Measurements from ENCODE around the gene DNAJC4.

Gene DNAJC4

GRCh38 chr11:64229090-64229743, 1.1 kb upstream of the DNAJC4 start:
- no peak for DNase-seq (ENCODE audit: low read depth in 3 of 3)

GRCh38 chr11:64229744-64230170, 591 bp upstream of the DNAJC4 start:
- no peak for DNase-seq (ENCODE audit: low read depth in 3 of 3)

GRCh38 chr11:64230985-64231365, 627 bp downstream of the DNAJC4 start:
- no peak for DNase-seq (ENCODE audit: low read depth in 3 of 3)

GRCh38 chr11:64231546-64231945, 1.2 kb downstream of the DNAJC4 start:
- DNase-seq (ENCODE audit: low read depth in 3 of 3): no peak

- no peak for DNase-seq (ENCODE audit: low read depth in 3 of 3)
These were observed 2.0 kb downstream of the DNAJC4 start for GRCh38 chr11:64232182-64232966.

- DNase-seq (ENCODE audit: low read depth in 3 of 3): no peak
These were observed 2.6 kb downstream of the DNAJC4 start for GRCh38 chr11:64232967-64233315.

- peak in 2 of 3 experiments; percentile 29 to 72 for DNase-seq (ENCODE audit: low read depth in 3 of 3)
These were observed 3.7 kb downstream of the DNAJC4 start, which contains the start of gene VEGFB for GRCh38 chr11:64233913-64234586. VEGFB (plus strand) TSS chr11:64234584; CDS start chr11:64234834, 250 bp downstream.

GRCh38 chr11:64234647-64235379, 4.5 kb downstream of the DNAJC4 start:
- DNase-seq (ENCODE audit: low read depth in 3 of 3): peak in 1 of 3 experiments; percentile 52

- DNase-seq (ENCODE audit: low read depth in 3 of 3): no peak
These were observed 5.3 kb downstream of the DNAJC4 start for GRCh38 chr11:64235437-64236161.

- no peak for DNase-seq (ENCODE audit: low read depth in 3 of 3)
These were observed 7.2 kb downstream of the DNAJC4 start for GRCh38 chr11:64237484-64237951.

- no peak for DNase-seq (ENCODE audit: low read depth in 3 of 3)
These were observed 7.7 kb downstream of the DNAJC4 start for GRCh38 chr11:64238076-64238475.

- DNase-seq (ENCODE audit: low read depth in 3 of 3): no peak
These were observed 8.7 kb downstream of the DNAJC4 start for GRCh38 chr11:64238999-64239398.

GRCh38 chr11:64239662-64240434, 9.5 kb downstream of the DNAJC4 start:
- no peak for DNase-seq (ENCODE audit: low read depth in 3 of 3)

GRCh38 chr11:64240435-64241240, 10.3 kb downstream of the DNAJC4 start, which contains the start of gene FKBP2:
FKBP2 (plus strand) TSS chr11:64241095; CDS start chr11:64242388, 1,293 bp downstream.
- DNase-seq (ENCODE audit: low read depth in 3 of 3): peak; percentile 96 to 97 (median 97)

- peak; percentile 99 to 100 (median 99) for DNase-seq (ENCODE audit: low read depth in 3 of 3)
These were observed 10.8 kb downstream of the DNAJC4 start for GRCh38 chr11:64241241-64241490.

GRCh38 chr11:64241491-64242374, 11.4 kb downstream of the DNAJC4 start:
- no peak for DNase-seq (ENCODE audit: low read depth in 3 of 3)

- DNase-seq (ENCODE audit: low read depth in 3 of 3): no peak
These were observed 13.0 kb downstream of the DNAJC4 start for GRCh38 chr11:64243236-64243854.

- no peak for DNase-seq (ENCODE audit: low read depth in 3 of 3)
These were observed 13.8 kb downstream of the DNAJC4 start for GRCh38 chr11:64244107-64244506.
